Ovary (tissue), 3 donors: ENCODE measurements around the gene YWHAB.

Experiments used
- POLR2A ChIP-seq: fragments of 450-650 bp; IDR thresholded peaks from one replicate; pipeline ENCODE4 v1.6.1; 2017; ENCODE audit warnings: antibody characterized with exemption, mild to moderate bottlenecking, moderate library complexity
- TF ChIP-seq, protein P1 (sequence below), 3 donors: fragments of 450-650 bp in 2 of 3; fragments of 200-600 bp in 1 of 3; IDR thresholded peaks; one replicate each; pipeline versions ENCODE4 v1.5.1 to v1.8.0; 2016 to 2022; ENCODE audit warnings: antibody characterized with exemption in 3 of 3, mild to moderate bottlenecking in 1 of 3
- donor health status: DM: no; HTN: no; CAD: no.

DNA sequence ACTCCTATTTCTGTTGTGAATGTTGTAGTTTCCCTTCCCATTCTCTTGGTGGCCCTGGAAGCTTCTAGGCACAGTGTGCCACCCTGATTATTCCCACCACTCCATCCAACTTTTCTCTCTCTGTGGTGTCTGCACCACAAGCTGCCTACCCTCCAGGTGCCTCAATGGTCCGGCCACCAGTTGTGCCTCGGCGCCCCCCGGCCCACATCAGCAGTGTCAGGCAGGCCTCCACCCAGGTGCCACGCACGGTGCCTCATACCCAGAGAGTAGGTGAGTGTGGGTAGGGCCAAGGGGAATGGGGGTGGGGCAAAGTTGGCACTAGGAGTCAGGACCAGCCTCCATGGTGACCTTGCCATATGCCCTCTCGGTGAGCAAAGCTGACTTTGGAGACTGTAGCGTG is 47.4 kb downstream of the YWHAB start:
- TF ChIP-seq, protein P1, sequence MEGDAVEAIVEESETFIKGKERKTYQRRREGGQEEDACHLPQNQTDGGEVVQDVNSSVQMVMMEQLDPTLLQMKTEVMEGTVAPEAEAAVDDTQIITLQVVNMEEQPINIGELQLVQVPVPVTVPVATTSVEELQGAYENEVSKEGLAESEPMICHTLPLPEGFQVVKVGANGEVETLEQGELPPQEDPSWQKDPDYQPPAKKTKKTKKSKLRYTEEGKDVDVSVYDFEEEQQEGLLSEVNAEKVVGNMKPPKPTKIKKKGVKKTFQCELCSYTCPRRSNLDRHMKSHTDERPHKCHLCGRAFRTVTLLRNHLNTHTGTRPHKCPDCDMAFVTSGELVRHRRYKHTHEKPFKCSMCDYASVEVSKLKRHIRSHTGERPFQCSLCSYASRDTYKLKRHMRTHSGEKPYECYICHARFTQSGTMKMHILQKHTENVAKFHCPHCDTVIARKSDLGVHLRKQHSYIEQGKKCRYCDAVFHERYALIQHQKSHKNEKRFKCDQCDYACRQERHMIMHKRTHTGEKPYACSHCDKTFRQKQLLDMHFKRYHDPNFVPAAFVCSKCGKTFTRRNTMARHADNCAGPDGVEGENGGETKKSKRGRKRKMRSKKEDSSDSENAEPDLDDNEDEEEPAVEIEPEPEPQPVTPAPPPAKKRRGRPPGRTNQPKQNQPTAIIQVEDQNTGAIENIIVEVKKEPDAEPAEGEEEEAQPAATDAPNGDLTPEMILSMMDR (IDR thresholded peaks at IDR 0.05) = no peak
- TF ChIP-seq POLR2A = no peak
